ENCODE results near the gene SAMHD1.

SAMHD1 gene

GRCh38 chr20:36871640-36872570 is 79.6 kb downstream of the SAMHD1 start:
- no peak for DNase-seq

GRCh38 chr20:36866681-36867495 is 84.6 kb downstream of the SAMHD1 start:
- no peak for DNase-seq

GRCh38 chr20:36866164-36866563 is 85.3 kb downstream of the SAMHD1 start:
- no peak for DNase-seq

GRCh38 chr20:36865861-36866149 is 85.7 kb downstream of the SAMHD1 start:
- DNase-seq: no peak

GRCh38 chr20:36865076-36865860 is 86.2 kb downstream of the SAMHD1 start:
- DNase-seq: no peak

- no peak for DNase-seq
These were observed 88.4 kb downstream of the SAMHD1 start for GRCh38 chr20:36862857-36863668.

GRCh38 chr20:36861875-36862801 is 89.4 kb downstream of the SAMHD1 start:
- no peak for DNase-seq

GRCh38 chr20:36861625-36861874 is 90.0 kb downstream of the SAMHD1 start:
- no peak for DNase-seq

GRCh38 chr20:36860811-36861624 is 90.5 kb downstream of the SAMHD1 start:
- no peak for DNase-seq

- no peak for DNase-seq
These were observed 91.2 kb downstream of the SAMHD1 start for GRCh38 chr20:36860339-36860738.

GRCh38 chr20:36859700-36860330 is 91.7 kb downstream of the SAMHD1 start:
- no peak for DNase-seq

GRCh38 chr20:36859282-36859555 is 92.3 kb downstream of the SAMHD1 start:
- DNase-seq: no peak

- DNase-seq: no peak
These were observed 94.5 kb downstream of the SAMHD1 start for GRCh38 chr20:36856691-36857635.

- no peak for DNase-seq
These were observed 95.3 kb downstream of the SAMHD1 start for GRCh38 chr20:36856195-36856594.

- DNase-seq: no peak
These were observed 96.3 kb downstream of the SAMHD1 start for GRCh38 chr20:36855241-36855657.

- no peak for DNase-seq
These were observed 96.9 kb downstream of the SAMHD1 start for GRCh38 chr20:36854348-36855240.

- no peak for DNase-seq
These were observed 99.3 kb downstream of the SAMHD1 start for GRCh38 chr20:36852187-36852586.

- no peak for DNase-seq
These were observed 100.0 kb downstream of the SAMHD1 start for GRCh38 chr20:36851490-36851889.

Data from stimulated activated CD4-positive, alpha-beta T cell treated with anti-CD3 and anti-CD28 coated beads, Interleukin-4, amount 100 ng/mL, for 1 hour (primary cell).